ENCODE measurements around the gene WDR53. TPM values are rescaled to one million over a fixed set of nuclear protein-coding genes. Genes with fewer than 3 reads are reported as not detected.
"Not testable (repeated sequence)": the region's sequence is repeated elsewhere in the genome, so short reads cannot be mapped to it uniquely, and the experiment has no call there.

WDR53 gene
- polyA plus RNA-seq, 3 donors: 4.1 to 6.7 (median 5.3) TPM

DNA sequence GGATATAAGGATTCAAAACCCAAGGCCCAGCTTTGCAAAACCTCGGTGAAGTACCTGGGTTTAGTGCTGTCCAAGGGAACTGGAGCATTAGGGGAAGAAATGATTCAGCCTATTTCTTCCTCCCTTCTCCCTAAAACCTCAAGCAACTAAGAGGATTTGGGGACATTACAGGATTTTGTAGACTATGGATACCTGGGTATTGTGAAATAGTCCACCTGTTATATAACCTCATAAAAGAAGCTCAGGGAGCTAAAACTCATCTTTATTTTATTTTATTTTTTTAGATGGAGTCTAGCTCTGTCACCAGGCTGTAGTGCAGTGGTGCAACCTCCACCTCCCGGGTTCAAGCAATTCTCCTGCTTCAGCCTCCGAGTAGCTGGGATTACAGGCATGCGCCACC lies 44.5 kb downstream of the WDR53 start:
- H3K79me2 ChIP-seq (ENCODE audit: insufficient read depth, low read length): no peaks in the 10 kb centered on the region
- no peak overlapping the region for H3K27ac Mint-ChIP-seq
- H3K4me3 Mint-ChIP-seq: no peak overlapping the region
- no peaks in the 10 kb centered on the region for H3K36me3 ChIP-seq (replicated peaks in 1 of 2; ENCODE audit: control insufficient read depth in 1 of 2, insufficient read depth in 2 of 2, low read length in 2 of 2)
- H3K36me3 Mint-ChIP-seq: no peaks in the 10 kb centered on the region
- H3K4me1 ChIP-seq (ENCODE audit: control insufficient read depth in 1 of 2, insufficient read depth in 2 of 2, low read length in 2 of 2): peaks cover 4 to 6% of the 10 kb centered on the region in 2 donors
- no CpG with 5 or more reads among the region's 4 CpGs for WGBS (ENCODE audit: insufficient coverage)
- peaks cover 4% of the 10 kb centered on the region for H3K4me1 Mint-ChIP-seq
- no peak overlapping the region for H3K4me3 ChIP-seq (replicated peaks in 1 of 3; ENCODE audit: low read depth in 2 of 3, low read length in 3 of 3)
- H3K9me3 Mint-ChIP-seq: peaks cover 24 to 44% (median 41%) of the 10 kb centered on the region in 7 donors
- H3K27me3 ChIP-seq (ENCODE audit: control insufficient read depth in 2 of 2, insufficient read depth in 2 of 2, low read length in 2 of 2): no peaks in the 10 kb centered on the region
- H4K20me1 ChIP-seq (ENCODE audit: insufficient read depth, low read length): no peaks in the 10 kb centered on the region
- H3K4me2 ChIP-seq (replicated peaks; ENCODE audit: extremely low read depth, low read length, poor library complexity, severe bottlenecking): no peak overlapping the region
- no peak for DNase-seq
- peaks cover 35 to 40% of the 10 kb centered on the region in 2 donors for H3K9me3 ChIP-seq (replicated peaks in 1 of 2; ENCODE audit: control insufficient read depth in 1 of 2, insufficient read depth in 1 of 2, low read length in 2 of 2)
- no peak for TF ChIP-seq CTCF (IDR thresholded peaks at IDR 0.05)
- H2AFZ ChIP-seq (ENCODE audit: insufficient read depth, low read depth, low read length, poor library complexity, severe bottlenecking): no peak overlapping the region
- no peak overlapping the region for H3K27ac ChIP-seq (ENCODE audit: low read depth in 1 of 2, low read length in 2 of 2)
- intact Hi-C loops (cut with micrococcal nuclease): no loop called here
- H3K27me3 Mint-ChIP-seq (ENCODE audit: low read depth in 3 of 3): peaks cover 0 to 13% (median 2%) of the 10 kb centered on the region in 3 donors
- no peak overlapping the region for H3K9ac ChIP-seq (ENCODE audit: insufficient read depth, low read length, poor library complexity, severe bottlenecking)

DNA sequence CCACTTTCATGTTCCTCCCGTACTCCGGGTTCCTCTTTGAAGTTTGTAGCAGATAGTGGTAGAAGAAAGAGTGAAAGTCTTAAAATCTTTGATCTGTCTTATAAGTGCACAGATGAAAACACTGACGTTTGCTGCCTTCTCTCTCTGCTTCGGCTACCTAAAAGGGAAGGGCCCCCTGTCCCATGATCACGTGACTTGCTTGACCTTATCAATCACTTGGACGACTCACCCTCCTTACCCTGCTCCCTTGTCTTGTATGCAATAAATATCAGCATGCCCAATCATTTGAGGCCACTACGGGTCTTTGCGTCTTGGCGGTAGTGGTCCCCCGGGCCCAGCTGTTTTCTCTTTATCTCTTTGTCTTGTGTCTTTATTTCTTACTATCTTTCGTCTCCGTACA lies 47.1 kb downstream of the WDR53 start:
- 97% methylated on average over 6 of the region's 12 CpGs for WGBS (ENCODE audit: insufficient coverage)
- H3K4me3 ChIP-seq (replicated peaks in 1 of 3; ENCODE audit: low read depth in 2 of 3, low read length in 3 of 3); H3K4me2 ChIP-seq (replicated peaks; ENCODE audit: extremely low read depth, low read length, poor library complexity, severe bottlenecking); H3K4me3 Mint-ChIP-seq; H3K27me3 ChIP-seq (ENCODE audit: control insufficient read depth in 2 of 2, insufficient read depth in 2 of 2, low read length in 2 of 2); H3K9ac ChIP-seq (ENCODE audit: insufficient read depth, low read length, poor library complexity, severe bottlenecking); H3K36me3 ChIP-seq (replicated peaks in 1 of 2; ENCODE audit: control insufficient read depth in 1 of 2, insufficient read depth in 2 of 2, low read length in 2 of 2); intact Hi-C loops (cut with micrococcal nuclease); H3K4me1 Mint-ChIP-seq; H3K27me3 Mint-ChIP-seq (ENCODE audit: low read depth in 3 of 3); H3K36me3 Mint-ChIP-seq; H3K27ac ChIP-seq (ENCODE audit: low read depth in 1 of 2, low read length in 2 of 2); H3K79me2 ChIP-seq (ENCODE audit: insufficient read depth, low read length); H2AFZ ChIP-seq (ENCODE audit: insufficient read depth, low read depth, low read length, poor library complexity, severe bottlenecking); H3K27ac Mint-ChIP-seq; H3K4me1 ChIP-seq (ENCODE audit: control insufficient read depth in 1 of 2, insufficient read depth in 2 of 2, low read length in 2 of 2); H4K20me1 ChIP-seq (ENCODE audit: insufficient read depth, low read length); DNase-seq: not testable (repeated sequence)
- peaks cover 53 to 62% of the 10 kb centered on the region in 2 donors for H3K9me3 ChIP-seq (replicated peaks in 1 of 2; ENCODE audit: control insufficient read depth in 1 of 2, insufficient read depth in 1 of 2, low read length in 2 of 2)
- peaks cover 33 to 68% (median 64%) of the 10 kb centered on the region in 7 donors for H3K9me3 Mint-ChIP-seq

Measured in CD14-positive monocyte (primary cell).